Astrocyte (in vitro differentiated cells and primary cell): Measurements from ENCODE around the gene PDCD5.

Experiments used
- CTCF ChIP-seq: IDR thresholded peaks from 2 replicates; pipeline ENCODE4 v1.5.1; 2011; ENCODE audit warnings: low read depth, mild to moderate bottlenecking, inconsistent platforms, low read length, moderate library complexity; ENCODE audit not compliant: insufficient read depth
- EZH2 ChIP-seq: IDR thresholded peaks from 2 replicates; pipeline ENCODE4 v1.6.1; 2012; ENCODE audit warnings: mild to moderate bottlenecking, low read length, inconsistent platforms; ENCODE audit not compliant: insufficient read depth

DNA sequence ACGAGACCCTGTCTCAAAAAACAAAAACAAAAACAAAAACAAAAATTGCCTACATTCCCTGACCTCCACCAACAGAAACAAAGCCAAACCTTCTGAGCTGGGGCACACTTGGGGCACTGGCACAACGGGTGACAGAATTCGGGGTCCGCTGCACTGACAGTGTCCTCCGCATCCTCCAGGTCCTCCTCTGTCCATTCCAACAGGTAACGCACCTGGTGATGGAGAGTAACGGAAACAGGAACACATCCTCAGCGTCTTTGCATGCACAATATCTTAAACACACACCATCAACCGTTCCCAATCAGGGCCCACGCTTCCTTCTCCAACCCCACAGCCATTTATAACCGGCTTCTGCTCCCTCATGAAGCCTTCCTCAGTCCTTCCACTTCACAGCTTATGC lies 34.6 kb downstream of the PDCD5 start:
- TF ChIP-seq CTCF (no peak), EZH2 (no peak)
